Activated naive CD4-positive, alpha-beta T cell treated with anti-CD3 and anti-CD28 coated beads, Interleukin-2, amount 50 U/mL, for 72 hours (primary cell): ENCODE data around the gene DDX6. TPM values are rescaled to one million over a fixed set of nuclear protein-coding genes. Genes with fewer than 3 reads are reported as not detected.
"Not testable (repeated sequence)": the region's sequence is repeated elsewhere in the genome, so short reads cannot be mapped to it uniquely, and the experiment has no call there.

ENCODE experiments used
- ATAC-seq, 2 donors: fragments of 150-1000 bp; cut with Tn5 transposase; 2 replicates each; pipeline ENCODE4 v1.10.0; 2021; ENCODE audit warnings: mild to moderate bottlenecking in 2 of 2, moderate library complexity in 2 of 2
- DNase-seq, 2 donors: peaks; one replicate each; pipeline ENCODE4 v3.0.0; 2021 to 2022; ENCODE audit warnings: low spot score in 2 of 2
- H3K27ac Mint-ChIP-seq, 2 donors: one replicate each; pipeline ENCODE4 v1.8.0; 2022; ENCODE audit warnings: mild to moderate bottlenecking in 2 of 2, mixed read lengths in 2 of 2
- H3K36me3 Mint-ChIP-seq, 2 donors: one replicate each; pipeline ENCODE4 v1.8.0; 2022; ENCODE audit warnings: mixed read lengths in 2 of 2
- H3K9me3 Mint-ChIP-seq, 2 donors: one replicate each; pipeline ENCODE4 v1.8.0; 2022; ENCODE audit warnings: mixed read lengths in 2 of 2
- total RNA-seq, 2 donors: library from RNA; stranded (reverse); gene quantifications; one replicate each; pipeline ENCODE4 v1.2.3, GENCODE V29; 2022

DDX6 gene
- total RNA-seq, 2 donors from 2014 or later: 180 to 239 TPM

- ATAC-seq, H3K36me3 Mint-ChIP-seq, DNase-seq: not testable (repeated sequence)
These were observed 63.8 kb downstream of the DDX6 start for GRCh38 chr11:118727001-118727720.

GRCh38 chr11:118721478-118722015 lies 69.4 kb downstream of the DDX6 start:
- H3K36me3 Mint-ChIP-seq, H3K9me3 Mint-ChIP-seq, ATAC-seq, DNase-seq, H3K27ac Mint-ChIP-seq: not testable (repeated sequence)

More at GRCh38 chr11:118727001-118727720, 63.8 kb downstream of the DDX6 start:
- H3K27ac Mint-ChIP-seq, H3K9me3 Mint-ChIP-seq: not testable (repeated sequence)

GRCh38 chr11:118720740-118721139 lies 70.2 kb downstream of the DDX6 start:
- not testable (repeated sequence) for DNase-seq, H3K27ac Mint-ChIP-seq, ATAC-seq, H3K9me3 Mint-ChIP-seq, H3K36me3 Mint-ChIP-seq

GRCh38 chr11:118720078-118720477 lies 70.9 kb downstream of the DDX6 start:
- not testable (repeated sequence) for ATAC-seq, DNase-seq, H3K27ac Mint-ChIP-seq, H3K9me3 Mint-ChIP-seq, H3K36me3 Mint-ChIP-seq

GRCh38 chr11:118718562-118718961 lies 72.4 kb downstream of the DDX6 start:
- H3K27ac Mint-ChIP-seq: peak overlapping the region in 1 of 2 donors; percentile 37
- not testable (repeated sequence) for H3K36me3 Mint-ChIP-seq, DNase-seq, H3K9me3 Mint-ChIP-seq, ATAC-seq

GRCh38 chr11:118717733-118718132 lies 73.2 kb downstream of the DDX6 start:
- H3K27ac Mint-ChIP-seq, DNase-seq, ATAC-seq, H3K36me3 Mint-ChIP-seq, H3K9me3 Mint-ChIP-seq: not testable (repeated sequence)

GRCh38 chr11:118717221-118717620 lies 73.7 kb downstream of the DDX6 start:
- H3K27ac Mint-ChIP-seq, DNase-seq, H3K36me3 Mint-ChIP-seq, H3K9me3 Mint-ChIP-seq, ATAC-seq: not testable (repeated sequence)

- no peaks in the 10 kb centered on the region for H3K9me3 Mint-ChIP-seq
- no peak overlapping the region for H3K27ac Mint-ChIP-seq
- DNase-seq: no peak
- H3K36me3 Mint-ChIP-seq: no peaks in the 10 kb centered on the region
- peak in 1 of 2 donors; percentile 35 for ATAC-seq
These were observed 75.1 kb downstream of the DDX6 start for GRCh38 chr11:118715837-118716260.

GRCh38 chr11:118715245-118715831 lies 75.6 kb downstream of the DDX6 start:
- no peak overlapping the region for H3K27ac Mint-ChIP-seq
- ATAC-seq (no peak), DNase-seq (no peak)
- H3K9me3 Mint-ChIP-seq: no peaks in the 10 kb centered on the region
- H3K36me3 Mint-ChIP-seq: no peaks in the 10 kb centered on the region

GRCh38 chr11:118714816-118715215 lies 76.1 kb downstream of the DDX6 start:
- Mint-ChIP-seq H3K27ac (no peak overlapping the region), H3K36me3 (no peaks in the 10 kb centered on the region), H3K9me3 (no peaks in the 10 kb centered on the region)
- ATAC-seq: no peak
- no peak for DNase-seq

- ATAC-seq, DNase-seq, H3K9me3 Mint-ChIP-seq, H3K27ac Mint-ChIP-seq, H3K36me3 Mint-ChIP-seq: not testable (repeated sequence)
These were observed 76.5 kb downstream of the DDX6 start for GRCh38 chr11:118714416-118714815.

- H3K36me3 Mint-ChIP-seq: no peaks in the 10 kb centered on the region
- no peaks in the 10 kb centered on the region for H3K9me3 Mint-ChIP-seq
- H3K27ac Mint-ChIP-seq: no peak overlapping the region
- no peak for ATAC-seq
- DNase-seq: no peak
These were observed 82.7 kb downstream of the DDX6 start for GRCh38 chr11:118708296-118708695.

GRCh38 chr11:118706546-118706825 lies 84.5 kb downstream of the DDX6 start:
- H3K36me3 Mint-ChIP-seq: no peaks in the 10 kb centered on the region
- ATAC-seq (no peak), DNase-seq (no peak)
- H3K27ac Mint-ChIP-seq: no peak overlapping the region
- no peaks in the 10 kb centered on the region for H3K9me3 Mint-ChIP-seq

- no peak for ATAC-seq
- no peak for DNase-seq
- Mint-ChIP-seq H3K36me3 (no peaks in the 10 kb centered on the region), H3K27ac (no peak overlapping the region), H3K9me3 (no peaks in the 10 kb centered on the region)
These were observed 85.0 kb downstream of the DDX6 start for GRCh38 chr11:118705791-118706545.

- Mint-ChIP-seq H3K36me3 (peaks cover 4% of the 10 kb centered on the region in 2 donors), H3K27ac (peak overlapping the region in 1 of 2 donors; percentile 2), H3K9me3 (peaks cover 3 to 4% of the 10 kb centered on the region in 2 donors)
- DNase-seq (no peak), ATAC-seq (peak; percentile 44 to 92)
These were observed 85.7 kb downstream of the DDX6 start for GRCh38 chr11:118705111-118705741.

GRCh38 chr11:118703563-118704106 lies 87.3 kb downstream of the DDX6 start:
- peaks cover 4 to 5% of the 10 kb centered on the region in 2 donors for H3K9me3 Mint-ChIP-seq
- ATAC-seq: no peak
- no peak for DNase-seq
- H3K27ac Mint-ChIP-seq: no peak overlapping the region
- H3K36me3 Mint-ChIP-seq: peaks cover 11 to 15% of the 10 kb centered on the region in 2 donors
